B cell (primary cell): ENCODE data around the gene PODN. TPM values are rescaled to one million over a fixed set of nuclear protein-coding genes. Genes with fewer than 3 reads are reported as not detected.

Experiments
- ATAC-seq: fragments of 200-7000 bp; cut with Tn5 transposase; one replicate; pipeline ENCODE4 v1.10.0; 2021; ENCODE audit warnings: low read depth, mild to moderate bottlenecking, moderate number of reproducible peaks, moderate library complexity
- CTCF ChIA-PET: fragments of 350-600 bp; sonication (Branson Sonifier 250); formaldehyde crosslinking; loops from one replicate; lab custom pipeline; 2021; ENCODE audit warnings: antibody characterized with exemption, inconsistent platforms; lab: Charles Lee
- POLR2A ChIA-PET: fragments of 350-600 bp; sonication (Branson Sonifier 250); formaldehyde crosslinking; loops from one replicate; lab custom pipeline; 2021; ENCODE audit warnings: antibody characterized with exemption; lab: Charles Lee
- DNase-seq: peaks from one replicate; pipeline ENCODE4 v3.0.0; 2013
- H2AFZ ChIP-seq: 2 replicates; pipeline ENCODE4 v1.6.1; 2012; ENCODE audit warnings: mild to moderate bottlenecking, low read depth, low read length; ENCODE audit not compliant: insufficient read depth, poor library complexity, severe bottlenecking
- H3K27ac ChIP-seq, 2 donors: 1 replicate in 1 of 2; 2 replicates in 1 of 2; pipeline ENCODE4 v1.5.1; 2012 to 2013; ENCODE audit warnings: low read length in 2 of 2, mild to moderate bottlenecking in 2 of 2, moderate library complexity in 1 of 2
- H3K27me3 ChIP-seq, 4 experiments: fragments of 200-600 bp in 1 of 4; sonication (generic) in 1 of 4; replicated peaks in 1 of 4; 1 replicate in 2 of 4; 2 replicates in 2 of 4; pipeline versions ENCODE4 v1.6.1 to v1.7.0; 2013 to 2016; ENCODE audit warnings: low read length in 3 of 4, mild to moderate bottlenecking in 2 of 4, mixed read lengths in 1 of 4, moderate library complexity in 1 of 4; ENCODE audit not compliant: insufficient read depth in 4 of 4, control insufficient read depth in 3 of 4; ENCODE audit errors: control extremely low read depth in 1 of 4
- H3K36me3 ChIP-seq, 2 experiments: replicated peaks in 1 of 2; 1 replicate in 1 of 2; 2 replicates in 1 of 2; pipeline versions ENCODE4 v1.6.1 to v1.7.1; 2013; ENCODE audit warnings: low read length in 1 of 2; ENCODE audit not compliant: insufficient read depth in 2 of 2, control insufficient read depth in 1 of 2; ENCODE audit errors: control extremely low read depth in 1 of 2, extremely low read depth in 1 of 2
- H3K4me1 ChIP-seq, 2 donors: fragments of 200-600 bp in 1 of 2; sonication (generic) in 1 of 2; 1 replicate in 1 of 2; 2 replicates in 1 of 2; pipeline versions ENCODE4 v1.5.1 to v1.6.1; 2013 to 2017; ENCODE audit warnings: low read length in 2 of 2; ENCODE audit not compliant: control insufficient read depth in 2 of 2, insufficient read depth in 2 of 2
- H3K4me2 ChIP-seq: replicated peaks from 2 replicates; pipeline ENCODE3; 2012; ENCODE audit warnings: mild to moderate bottlenecking, low read depth, low read length; ENCODE audit not compliant: poor library complexity, severe bottlenecking
- H3K4me3 ChIP-seq, 5 experiments: fragments of 200-600 bp in 1 of 5; sonication (generic) in 1 of 5; 1 replicate in 3 of 5; 2 replicates in 2 of 5; pipeline versions ENCODE4 v1.5.1 to v1.7.0; 2011 to 2016; ENCODE audit warnings: low read length in 4 of 5, mild to moderate bottlenecking in 4 of 5, low read depth in 2 of 5, control low read depth in 1 of 5, moderate library complexity in 1 of 5; ENCODE audit not compliant: insufficient read depth in 1 of 5; ENCODE audit errors: control extremely low read depth in 1 of 5, extremely low read depth in 1 of 5
- H3K79me2 ChIP-seq: fragments of 200-600 bp; sonication (generic); one replicate; pipeline ENCODE4 v1.6.0; 2016; ENCODE audit warnings: low read length; ENCODE audit not compliant: control insufficient read depth, insufficient read depth
- H3K9ac ChIP-seq: fragments of 200-600 bp; sonication (generic); 2 replicates; pipeline ENCODE4 v1.6.1; 2017; ENCODE audit warnings: mild to moderate bottlenecking, low read length, moderate library complexity
- H3K9me3 ChIP-seq, 3 donors: one replicate each; pipeline versions ENCODE4 v1.6.1 to v1.7.1; 2013; ENCODE audit warnings: low read length in 2 of 3; ENCODE audit not compliant: control insufficient read depth in 2 of 3, insufficient read depth in 1 of 3; ENCODE audit errors: control extremely low read depth in 1 of 3
- H4K20me1 ChIP-seq: 2 replicates; pipeline ENCODE4 v1.6.0; 2012; ENCODE audit warnings: mild to moderate bottlenecking, low read length; ENCODE audit not compliant: insufficient read depth, control insufficient read depth, poor library complexity, severe bottlenecking
- H3K27ac Mint-ChIP-seq: one replicate; pipeline ENCODE4 v1.8.0; 2021; ENCODE audit warnings: mixed read lengths
- H3K27me3 Mint-ChIP-seq: one replicate; pipeline ENCODE4 v1.8.0; 2021; ENCODE audit warnings: mixed read lengths
- H3K4me1 Mint-ChIP-seq: one replicate; pipeline ENCODE4 v1.8.0; 2021; ENCODE audit warnings: mixed read lengths
- H3K4me3 Mint-ChIP-seq: one replicate; pipeline ENCODE4 v1.8.0; 2021; ENCODE audit warnings: mixed read lengths
- H3K9me3 Mint-ChIP-seq: one replicate; pipeline ENCODE4 v1.8.0; 2022; ENCODE audit warnings: mixed read lengths; ENCODE audit not compliant: insufficient read depth
- EZH2 ChIP-seq: IDR thresholded peaks from 2 replicates; pipeline ENCODE4 v1.6.1; 2012; ENCODE audit warnings: borderline replicate concordance, low read depth, mild to moderate bottlenecking, moderate library complexity, low read length; ENCODE audit not compliant: insufficient read depth, poor library complexity, severe bottlenecking
- WGBS: methylation state at CpG from one replicate; pipeline ENCODE4 v1.1.5; 2013; ENCODE audit warnings: missing lambda C conversion rate; ENCODE audit not compliant: insufficient coverage; 5-methylcytosine and 5-hydroxymethylcytosine counted together
- intact Hi-C: fragments of 100-400 bp; cut with micrococcal nuclease; formaldehyde crosslinking; loops from one replicate; pipeline ENCODE4 v1.10.0; 2022
- polyA plus RNA-seq: library from polyadenylated mRNA; depleted of rRNA; stranded (reverse); fragments of >200 nt; gene quantifications from 2 replicates; pipeline ENCODE4 v1.2.3, GENCODE V29; 2012
- total RNA-seq, 2 donors: library from RNA; stranded (reverse); fragments of 120-200 nt in 1 of 2; gene quantifications; 1 replicate in 1 of 2; 2 replicates in 1 of 2; pipeline versions ENCODE4 v1.2.3 to v1.2.4, GENCODE V29; 2013 to 2022
- TF ChIP-seq, protein P1 (sequence below): fragments of 200-600 bp; IDR thresholded peaks from one replicate; pipeline ENCODE4 v1.8.0; 2022; ENCODE audit warnings: antibody characterized with exemption, mild to moderate bottlenecking

PODN gene
- total and polyA plus RNA-seq, 2 donors (not counting 1 experiment from before 2014, with no cell fraction given): not detected

DNA sequence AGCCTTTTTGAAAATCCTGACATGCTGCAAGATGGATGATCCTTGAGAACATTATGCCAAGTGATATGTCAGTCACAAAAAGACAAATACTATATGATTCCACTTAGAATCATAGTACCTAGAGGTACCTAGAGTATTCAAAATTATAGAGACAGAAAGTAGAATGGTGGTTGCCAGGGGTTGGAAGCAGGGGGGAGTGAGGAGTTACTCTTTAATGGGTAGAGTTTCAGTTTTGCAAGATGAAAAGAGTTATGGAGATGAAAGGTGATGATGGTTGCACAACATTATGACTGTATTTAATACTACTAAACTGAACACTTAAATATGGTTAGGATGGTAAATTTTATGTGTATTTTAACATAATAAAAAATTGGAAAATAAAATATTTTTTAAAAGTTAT, 37.9 kb upstream of the PODN start:
- no peak overlapping the region for H3K9ac ChIP-seq
- no peak overlapping the region for H2AFZ ChIP-seq
- H3K36me3 ChIP-seq: peaks cover 1 to 5% of the 10 kb centered on the region in 2 experiments
- no peaks in the 10 kb centered on the region for H3K27me3 ChIP-seq
- CTCF ChIA-PET: no interaction called here
- no peak overlapping the region for H3K27ac Mint-ChIP-seq
- H3K4me3 Mint-ChIP-seq: no peak overlapping the region
- TF ChIP-seq, protein P1, sequence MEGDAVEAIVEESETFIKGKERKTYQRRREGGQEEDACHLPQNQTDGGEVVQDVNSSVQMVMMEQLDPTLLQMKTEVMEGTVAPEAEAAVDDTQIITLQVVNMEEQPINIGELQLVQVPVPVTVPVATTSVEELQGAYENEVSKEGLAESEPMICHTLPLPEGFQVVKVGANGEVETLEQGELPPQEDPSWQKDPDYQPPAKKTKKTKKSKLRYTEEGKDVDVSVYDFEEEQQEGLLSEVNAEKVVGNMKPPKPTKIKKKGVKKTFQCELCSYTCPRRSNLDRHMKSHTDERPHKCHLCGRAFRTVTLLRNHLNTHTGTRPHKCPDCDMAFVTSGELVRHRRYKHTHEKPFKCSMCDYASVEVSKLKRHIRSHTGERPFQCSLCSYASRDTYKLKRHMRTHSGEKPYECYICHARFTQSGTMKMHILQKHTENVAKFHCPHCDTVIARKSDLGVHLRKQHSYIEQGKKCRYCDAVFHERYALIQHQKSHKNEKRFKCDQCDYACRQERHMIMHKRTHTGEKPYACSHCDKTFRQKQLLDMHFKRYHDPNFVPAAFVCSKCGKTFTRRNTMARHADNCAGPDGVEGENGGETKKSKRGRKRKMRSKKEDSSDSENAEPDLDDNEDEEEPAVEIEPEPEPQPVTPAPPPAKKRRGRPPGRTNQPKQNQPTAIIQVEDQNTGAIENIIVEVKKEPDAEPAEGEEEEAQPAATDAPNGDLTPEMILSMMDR: no peak
- no peak for TF ChIP-seq EZH2
- no peak overlapping the region for H3K4me3 ChIP-seq
- ATAC-seq (no peak), DNase-seq (no peak)
- peaks cover 59% of the 10 kb centered on the region for H3K79me2 ChIP-seq
- H3K4me1 Mint-ChIP-seq: peaks cover 8% of the 10 kb centered on the region
- peaks cover 19% of the 10 kb centered on the region for H4K20me1 ChIP-seq
- no peaks in the 10 kb centered on the region for H3K9me3 Mint-ChIP-seq
- H3K27ac ChIP-seq: no peak overlapping the region
- H3K27me3 Mint-ChIP-seq: no peaks in the 10 kb centered on the region
- intact Hi-C loops: no loop called here
- no peak overlapping the region for H3K4me2 ChIP-seq
- no peaks in the 10 kb centered on the region for H3K4me1 ChIP-seq
- H3K9me3 ChIP-seq: no peaks in the 10 kb centered on the region
- POLR2A ChIA-PET: no interaction called here

DNA sequence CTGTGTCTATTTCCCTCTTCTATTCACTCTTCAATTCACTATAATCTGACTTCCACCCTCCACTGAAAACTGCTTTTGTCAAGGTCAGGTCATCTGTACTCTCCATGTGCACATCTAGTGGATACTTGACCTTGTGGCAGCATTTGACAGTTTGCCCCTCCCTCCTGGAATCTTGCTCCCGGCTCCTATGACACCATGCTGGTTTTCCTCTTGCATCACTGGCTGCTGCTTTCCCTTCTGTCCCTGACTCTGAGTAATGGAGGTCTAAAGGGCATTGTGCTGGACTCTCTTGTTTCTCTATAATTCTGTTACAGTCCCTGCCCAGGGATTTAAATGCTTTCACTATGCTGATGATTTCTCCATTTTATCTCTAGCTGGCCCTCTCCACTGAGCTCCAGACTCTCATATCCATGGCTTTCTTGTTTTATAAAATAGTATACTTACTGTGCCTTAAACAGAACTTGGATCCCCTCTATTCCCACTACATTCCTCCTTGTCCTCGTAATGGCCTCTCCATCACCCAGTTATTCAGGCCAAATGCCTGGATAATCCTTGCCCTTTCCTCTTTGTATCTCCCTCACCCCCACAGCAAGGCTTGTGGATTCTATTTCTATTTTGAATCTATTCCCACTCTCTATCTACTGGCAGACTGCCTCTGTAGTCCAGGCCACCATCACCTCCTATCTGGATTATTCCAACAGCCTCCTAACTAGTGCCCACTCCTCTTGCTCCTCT, 36.8 kb upstream of the PODN start:
- DNase-seq (no peak), ATAC-seq (no peak)
- H3K4me3 Mint-ChIP-seq: no peak overlapping the region
- intact Hi-C loops: no loop called here
- WGBS: 100% methylated on average over 2 of the region's 2 CpGs
- TF ChIP-seq, protein P1: no peak
- no peak for TF ChIP-seq EZH2
- Histone ChIP-seq H3K27ac (no peak overlapping the region), H2AFZ (no peak overlapping the region), H3K9ac (no peak overlapping the region), H3K27me3 (no peaks in the 10 kb centered on the region), H3K4me3 (no peak overlapping the region), H3K36me3 (peaks cover 4 to 5% of the 10 kb centered on the region in 2 experiments), H4K20me1 (peaks cover 19% of the 10 kb centered on the region), H3K4me1 (no peaks in the 10 kb centered on the region), H3K4me2 (no peak overlapping the region), H3K79me2 (peaks cover 54% of the 10 kb centered on the region), H3K9me3 (no peaks in the 10 kb centered on the region)
- H3K27ac Mint-ChIP-seq: no peak overlapping the region
- H3K9me3 Mint-ChIP-seq: no peaks in the 10 kb centered on the region
- ChIA-PET POLR2A (no interaction called here), CTCF (no interaction called here)
- peaks cover 8% of the 10 kb centered on the region for H3K4me1 Mint-ChIP-seq
- no peaks in the 10 kb centered on the region for H3K27me3 Mint-ChIP-seq
